GM12891 (cell line): ENCODE data around the gene COPS2.

ENCODE experiments used
- PAX5 ChIP-seq: IDR thresholded peaks from 2 replicates; pipeline ENCODE4 v1.6.1; 2011; ENCODE audit warnings: low read length, moderate library complexity, mild to moderate bottlenecking; ENCODE audit not compliant: insufficient read depth, severe bottlenecking
- POLR2A ChIP-seq: IDR thresholded peaks from 2 replicates; pipeline ENCODE4 v1.6.1; 2011; ENCODE audit warnings: low read depth, low read length, control low read depth
- POLR2AphosphoS5 ChIP-seq: IDR thresholded peaks from 2 replicates; pipeline ENCODE4 v1.6.1; 2011; ENCODE audit warnings: low read depth, low read length, control low read depth
- POU2F2 ChIP-seq: IDR thresholded peaks from 2 replicates; pipeline ENCODE4 v1.6.1; 2011; ENCODE audit warnings: low read depth, mild to moderate bottlenecking, control low read depth, low read length, moderate library complexity
- SPI1 ChIP-seq: IDR thresholded peaks from 2 replicates; pipeline ENCODE4 v1.6.1; 2011; ENCODE audit warnings: low read depth, low read length, control low read depth
- TAF1 ChIP-seq: IDR thresholded peaks from 2 replicates; pipeline ENCODE4 v1.6.1; 2011; ENCODE audit warnings: low read depth, low read length, control low read depth

- TF ChIP-seq POLR2AphosphoS5: no peak
- no peak for TF ChIP-seq POLR2A
- TF ChIP-seq TAF1: no peak
- TF ChIP-seq SPI1: no peak
- TF ChIP-seq PAX5: no peak
- no peak for TF ChIP-seq POU2F2
Measured at GRCh38 chr15:49190586-49190985, 35.2 kb upstream of the COPS2 start.
